ENCODE measurements around the gene PRSS8. TPM values are rescaled to one million over a fixed set of nuclear protein-coding genes. Genes with fewer than 3 reads are reported as not detected.
A peak's percentile ranks its signal among the peaks of the same experiment; 100 is the strongest.
"Not testable (repeated sequence)": the region's sequence is repeated elsewhere in the genome, so short reads cannot be mapped to it uniquely, and the experiment has no call there.

PRSS8 gene
- total RNA-seq, 1 experiment from 2014 or later: 108 TPM

- intact Hi-C loops (cut with micrococcal nuclease; ENCODE audit: unreplicated experiment): loop anchor here (5.0 kb wide), 1 partner anchor 71 kb away; the partner anchor contains the start of genes ZNF646 and ZNF668
- CTCF ChIA-PET: interaction anchor here (0.5 to 3.8 kb wide), 13 partner anchors 13 to 190 kb away, joined by 3 to 38 read pairs (median 10); partner anchors contain the start of genes FUS, HSD3B7, KAT8 and STX4
- Mint-ChIP-seq H3K27ac (ENCODE audit: unreplicated experiment) (no peak overlapping the region), H3K4me1 (ENCODE audit: low read depth, unreplicated experiment) (peaks cover 54% of the 10 kb centered on the region), H3K27me3 (ENCODE audit: unreplicated experiment) (peaks cover 28% of the 10 kb centered on the region), H3K9me3 (ENCODE audit: low read depth, unreplicated experiment) (no peaks in the 10 kb centered on the region), H3K36me3 (ENCODE audit: insufficient read depth, unreplicated experiment) (peaks cover 39% of the 10 kb centered on the region), H3K4me3 (ENCODE audit: low read depth, unreplicated experiment) (peak overlapping the region; percentile 59)
- no TSS peak for BruUV-seq (replicated peaks)
- no peak for TF ChIP-seq CTCF (IDR thresholded peaks at IDR 0.05; ENCODE audit: unreplicated experiment)
- no peak for DNase-seq
Observed at GRCh38 chr16:31143011-31143693, 7.6 kb upstream of the PRSS8 start.

- Mint-ChIP-seq H3K27ac (ENCODE audit: unreplicated experiment) (peak overlapping the region; percentile 75), H3K27me3 (ENCODE audit: unreplicated experiment) (peaks cover 20% of the 10 kb centered on the region), H3K36me3 (ENCODE audit: insufficient read depth, unreplicated experiment) (peaks cover 42% of the 10 kb centered on the region), H3K9me3 (ENCODE audit: low read depth, unreplicated experiment) (no peaks in the 10 kb centered on the region), H3K4me1 (ENCODE audit: low read depth, unreplicated experiment) (peaks cover 50% of the 10 kb centered on the region), H3K4me3 (ENCODE audit: low read depth, unreplicated experiment) (peak overlapping the region; percentile 59)
- peak; percentile 100 for DNase-seq
- intact Hi-C loops (cut with micrococcal nuclease; ENCODE audit: unreplicated experiment): loop anchor here (1.0 to 5.0 kb wide), 2 partner anchors 12 to 70 kb away; partner anchors contain the start of genes ZNF646 and ZNF668
- BruUV-seq (replicated peaks): no TSS peak
- TF ChIP-seq CTCF (IDR thresholded peaks at IDR 0.05; ENCODE audit: unreplicated experiment): peak; percentile 91
- CTCF ChIA-PET: interaction anchor here (0.5 to 3.8 kb wide), 20 partner anchors 9 to 315 kb away, joined by 3 to 38 read pairs (median 5); partner anchors contain the start of genes FUS, HSD3B7, KAT8 and STX4
Observed at GRCh38 chr16:31142109-31143010, 6.8 kb upstream of the PRSS8 start.

GRCh38 chr16:31141489-31142108, 6.1 kb upstream of the PRSS8 start:
- peaks cover 42% of the 10 kb centered on the region for H3K36me3 Mint-ChIP-seq (ENCODE audit: insufficient read depth, unreplicated experiment)
- CTCF ChIA-PET: interaction anchor here (0.7 to 3.8 kb wide), 15 partner anchors 8 to 316 kb away, joined by 3 to 38 read pairs (median 10); partner anchors contain the start of genes FUS, HSD3B7, KAT8 and STX4
- peak overlapping the region; percentile 59 for H3K4me3 Mint-ChIP-seq (ENCODE audit: low read depth, unreplicated experiment)
- no peak for TF ChIP-seq CTCF (IDR thresholded peaks at IDR 0.05; ENCODE audit: unreplicated experiment)
- no peaks in the 10 kb centered on the region for H3K9me3 Mint-ChIP-seq (ENCODE audit: low read depth, unreplicated experiment)
- peak; percentile 43 for DNase-seq
- intact Hi-C loops (cut with micrococcal nuclease; ENCODE audit: unreplicated experiment): loop anchor here (1.0 to 5.0 kb wide), 2 partner anchors 11 to 69 kb away; partner anchors contain the start of genes ZNF646 and ZNF668
- peaks cover 12% of the 10 kb centered on the region for H3K27me3 Mint-ChIP-seq (ENCODE audit: unreplicated experiment)
- no TSS peak for BruUV-seq (replicated peaks)
- peak overlapping the region; percentile 75 for H3K27ac Mint-ChIP-seq (ENCODE audit: unreplicated experiment)
- peaks cover 51% of the 10 kb centered on the region for H3K4me1 Mint-ChIP-seq (ENCODE audit: low read depth, unreplicated experiment)

DNA sequence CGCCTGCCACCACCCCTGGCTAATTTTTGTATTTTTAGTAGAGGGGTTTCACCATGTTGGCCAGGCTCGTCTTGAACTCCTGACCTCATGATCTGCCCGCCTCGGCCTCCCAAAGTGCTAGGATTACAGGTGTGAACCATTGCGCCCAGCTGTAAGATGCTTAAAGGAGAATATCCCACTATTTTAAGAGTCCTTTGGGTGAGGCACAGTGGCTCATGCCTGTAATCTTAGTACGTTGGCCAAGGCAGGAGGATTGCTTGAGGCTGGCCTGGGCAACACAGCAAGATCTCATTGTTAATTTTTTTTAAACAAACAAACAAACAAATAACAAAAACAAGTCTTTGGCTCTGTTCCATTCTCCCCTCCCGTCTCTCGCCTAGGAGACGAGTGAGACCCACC, 5.5 kb upstream of the PRSS8 start:
- peaks cover 53% of the 10 kb centered on the region for H3K4me1 Mint-ChIP-seq (ENCODE audit: low read depth, unreplicated experiment)
- H3K9me3 Mint-ChIP-seq (ENCODE audit: low read depth, unreplicated experiment); BruUV-seq (replicated peaks); H3K27me3 Mint-ChIP-seq (ENCODE audit: unreplicated experiment); DNase-seq: not testable (repeated sequence)
- peak overlapping the region; percentile 59 for H3K4me3 Mint-ChIP-seq (ENCODE audit: low read depth, unreplicated experiment)
- CTCF ChIA-PET: interaction anchor here (1.4 to 3.8 kb wide), 3 partner anchors 11 to 156 kb away, joined by 4 to 38 read pairs (median 22); partner anchors contain the start of gene HSD3B7
- intact Hi-C loops (cut with micrococcal nuclease; ENCODE audit: unreplicated experiment): loop anchor here (5.0 kb wide), 1 partner anchor 69 kb away; the partner anchor contains the start of genes ZNF646 and ZNF668
- peak overlapping the region; percentile 75 for H3K27ac Mint-ChIP-seq (ENCODE audit: unreplicated experiment)
- peaks cover 45% of the 10 kb centered on the region for H3K36me3 Mint-ChIP-seq (ENCODE audit: insufficient read depth, unreplicated experiment)
